Measurements from ENCODE around the gene NCSTN. TPM values are rescaled to one million over a fixed set of nuclear protein-coding genes. Genes with fewer than 3 reads are reported as not detected.
A peak's percentile ranks its signal among the peaks of the same experiment; 100 is the strongest.

The NCSTN gene
- total RNA-seq, 6 experiments from 2014 or later = 133 to 154 (median 145) TPM

DNA sequence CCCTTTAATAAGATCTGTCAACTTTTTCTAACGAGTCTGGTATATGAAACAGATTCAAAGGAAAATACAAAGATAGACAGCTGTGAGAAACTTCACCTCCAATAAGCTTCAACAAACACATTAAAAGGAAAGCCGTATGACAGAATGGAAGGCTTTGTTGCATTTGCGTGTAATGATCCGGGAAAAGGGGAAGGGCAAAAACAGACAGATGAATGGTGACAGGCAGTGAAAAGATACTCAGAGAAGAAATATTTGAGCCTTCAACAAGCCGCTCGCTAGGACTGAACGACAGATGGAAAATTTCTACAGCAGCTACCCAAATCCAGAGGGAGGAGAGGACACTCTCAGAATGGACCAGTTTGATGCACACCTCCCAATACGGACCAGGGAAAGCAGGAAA is 15.0 kb upstream of the NCSTN start:
- H3K27ac Mint-ChIP-seq = no peak overlapping the region
- TF ChIP-seq CTCF (IDR thresholded peaks at IDR 0.05) = no peak
- no peaks in the 10 kb centered on the region for H3K27me3 Mint-ChIP-seq (ENCODE audit: insufficient read depth)
- H3K9me3 Mint-ChIP-seq = no peaks in the 10 kb centered on the region
- DNase-seq = no peak
- H3K4me1 Mint-ChIP-seq (ENCODE audit: low read depth) = no peaks in the 10 kb centered on the region
- peaks cover 36% of the 10 kb centered on the region for H3K36me3 Mint-ChIP-seq (ENCODE audit: low read depth)
- no peak overlapping the region for H3K4me3 Mint-ChIP-seq

GRCh38 chr1:160330119-160330518 is 13.1 kb upstream of the NCSTN start:
- Mint-ChIP-seq H3K27me3 (ENCODE audit: insufficient read depth) (no peaks in the 10 kb centered on the region), H3K36me3 (ENCODE audit: low read depth) (peaks cover 45% of the 10 kb centered on the region), H3K27ac (no peak overlapping the region), H3K4me1 (ENCODE audit: low read depth) (no peaks in the 10 kb centered on the region), H3K9me3 (no peaks in the 10 kb centered on the region), H3K4me3 (no peak overlapping the region)
- DNase-seq = no peak
- TF ChIP-seq CTCF (IDR thresholded peaks at IDR 0.05) = no peak

DNA sequence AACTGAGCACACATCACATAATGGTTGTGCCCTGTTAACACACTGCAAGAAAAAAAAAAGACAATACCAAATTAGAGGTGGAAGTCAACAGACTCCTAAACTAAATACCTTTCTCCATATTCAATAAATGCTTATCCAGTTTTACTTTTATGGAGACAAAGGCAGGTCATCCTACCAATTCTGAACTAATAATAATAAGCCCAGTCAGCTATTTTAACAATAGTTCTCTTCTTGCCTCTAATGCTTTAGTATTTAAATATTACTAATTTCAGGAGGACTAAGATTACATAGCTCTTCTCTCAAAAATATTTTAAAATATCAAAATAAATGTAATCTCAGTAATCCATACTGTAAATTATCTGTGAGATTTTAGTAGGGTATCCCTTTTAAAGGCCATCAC is 10.7 kb upstream of the NCSTN start:
- no peak for DNase-seq
- Mint-ChIP-seq H3K4me3 (no peak overlapping the region), H3K9me3 (no peaks in the 10 kb centered on the region), H3K4me1 (ENCODE audit: low read depth) (no peaks in the 10 kb centered on the region), H3K27ac (no peak overlapping the region), H3K36me3 (ENCODE audit: low read depth) (peaks cover 44% of the 10 kb centered on the region), H3K27me3 (ENCODE audit: insufficient read depth) (no peaks in the 10 kb centered on the region; the same call in 1 of the 2 replicates)
- no peak for TF ChIP-seq CTCF (IDR thresholded peaks at IDR 0.05)

- Mint-ChIP-seq H3K9me3 (no peaks in the 10 kb centered on the region), H3K4me1 (ENCODE audit: low read depth) (peaks cover 32% of the 10 kb centered on the region), H3K36me3 (ENCODE audit: low read depth) (peaks cover 75% of the 10 kb centered on the region), H3K27me3 (ENCODE audit: insufficient read depth) (peaks cover 2% of the 10 kb centered on the region), H3K27ac (peak overlapping the region; percentile 53), H3K4me3 (no peak overlapping the region; the same call in 1 of the 2 replicates)
- DNase-seq = no peak
- no peak for TF ChIP-seq CTCF (IDR thresholded peaks at IDR 0.05)
These were observed 4.6 kb upstream of the NCSTN start for GRCh38 chr1:160338580-160338979.

GRCh38 chr1:160340146-160340545 is 3.0 kb upstream of the NCSTN start:
- H3K9me3 Mint-ChIP-seq = no peaks in the 10 kb centered on the region
- H3K27me3 Mint-ChIP-seq (ENCODE audit: insufficient read depth) = peaks cover 2% of the 10 kb centered on the region
- H3K4me3 Mint-ChIP-seq = peak overlapping the region; percentile 99; the same call in 1 of the 2 replicates
- no peak for DNase-seq
- H3K4me1 Mint-ChIP-seq (ENCODE audit: low read depth) = peaks cover 42% of the 10 kb centered on the region
- peaks cover 69% of the 10 kb centered on the region for H3K36me3 Mint-ChIP-seq (ENCODE audit: low read depth)
- TF ChIP-seq CTCF (IDR thresholded peaks at IDR 0.05) = no peak
- H3K27ac Mint-ChIP-seq = peak overlapping the region; percentile 25; the same call in 1 of the 2 replicates

- H3K27me3 Mint-ChIP-seq (ENCODE audit: insufficient read depth) = peaks cover 2% of the 10 kb centered on the region
- peaks cover 69% of the 10 kb centered on the region for H3K36me3 Mint-ChIP-seq (ENCODE audit: low read depth)
- TF ChIP-seq CTCF (IDR thresholded peaks at IDR 0.05) = no peak
- DNase-seq = no peak
- no peaks in the 10 kb centered on the region for H3K9me3 Mint-ChIP-seq
- H3K4me3 Mint-ChIP-seq = peak overlapping the region; percentile 99
- H3K4me1 Mint-ChIP-seq (ENCODE audit: low read depth) = peaks cover 42% of the 10 kb centered on the region
- H3K27ac Mint-ChIP-seq = peak overlapping the region; percentile 25; the same call in 1 of the 2 replicates
These were observed 2.3 kb upstream of the NCSTN start for GRCh38 chr1:160340866-160341265.

All from HFFc6 (cell line).